Left colon (tissue), 2 donors: ENCODE data around the gene MT1X. TPM values are rescaled to one million over a fixed set of nuclear protein-coding genes. Genes with fewer than 3 reads are reported as not detected.

Source experiments
- ATAC-seq: fragments of 200-7000 bp; cut with Tn5 transposase; one replicate; pipeline ENCODE4 v1.9.1; 2020; ENCODE audit warnings: mild to moderate bottlenecking, moderate library complexity
- DNase-seq, 2 donors: peaks; one replicate each; pipeline ENCODE4 v3.0.0-alpha.2; 2020
- intact Hi-C, 2 donors: fragments of 100-400 bp; cut with DNase I in 1 of 2; cut with micrococcal nuclease in 1 of 2; formaldehyde crosslinking; loops; one replicate each; pipeline versions ENCODE4 v1.11.2 to v1.14.0; 2022; cut with DNase I, micrococcal nuclease
- long read RNA-seq: library from polyadenylated mRNA; unstranded; transcript quantifications from one replicate; pipeline ENCODE4 v2.0.0, GENCODE V29; 2021
- total RNA-seq, 2 donors: library from RNA; stranded (reverse); fragmentation: NEBNext Ultra II Directional; extraction: Animal tissue kit (Norgen Biotek cat#: 25700); gene quantifications; one replicate each; pipeline ENCODE4 v1.2.1, GENCODE V29; 2021
- donor health status: DM: no; HTN: no; CAD: no.
- donor health status: DM: yes; HTN: yes; CAD: no.

MT1X gene
- 10 to 100 TPM; 29.5 to 63.4 TPM for total RNA-seq
- long read RNA-seq, partial matches to known transcripts = 0 of 2 reads
- long read RNA-seq, other reads (novel, unspliced or antisense) = 0 of 2 reads

DNA sequence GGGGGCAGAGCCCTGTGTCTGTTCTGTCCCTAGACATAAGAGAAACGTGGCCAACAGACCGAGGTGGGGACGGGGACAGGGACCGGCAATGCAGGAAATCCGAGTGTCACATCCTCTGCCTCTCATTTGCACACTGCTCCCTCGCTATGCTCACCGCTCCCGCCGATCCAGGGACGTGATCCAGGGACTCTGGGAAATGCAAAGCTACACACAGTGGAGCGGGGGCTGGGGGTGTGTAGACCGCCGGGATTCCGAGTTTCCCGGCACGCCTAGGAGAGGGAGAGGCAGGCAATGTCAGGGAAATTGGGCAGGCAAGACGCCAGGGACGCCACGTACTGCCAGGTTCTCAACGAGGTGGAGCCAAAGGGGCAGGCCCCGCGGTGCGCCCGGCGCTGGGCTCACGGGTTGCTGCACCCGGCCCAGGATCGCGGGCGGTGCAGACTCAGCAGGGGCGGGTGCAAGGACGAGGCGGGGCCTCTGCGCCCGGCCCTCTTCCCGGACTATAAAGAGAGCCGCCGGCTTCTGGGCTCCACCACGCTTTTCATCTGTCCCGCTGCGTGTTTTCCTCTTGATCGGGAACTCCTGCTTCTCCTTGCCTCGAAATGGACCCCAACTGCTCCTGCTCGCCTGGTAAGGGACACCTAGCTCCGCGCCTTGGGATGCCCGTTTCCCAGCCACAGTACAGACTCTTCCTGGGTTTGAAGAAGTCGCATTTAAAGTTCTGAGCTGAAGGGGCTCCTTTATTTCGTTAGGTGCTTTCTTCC, at the start of gene MT1X:
Gene MT1X (plus strand): TSS at position 532 of the 764 bp plus-strand sequence. CDS start 71 bp downstream, at position 603.
- intact Hi-C loops = no loop called here
- DNase-seq = peak; percentile 94
- ATAC-seq = peak; percentile 99

GRCh38 chr16:56632848-56633365, 49.4 kb upstream of the MT1X start:
- ATAC-seq (peak; percentile 65), DNase-seq (no peak)
- intact Hi-C loops = no loop called here

DNA sequence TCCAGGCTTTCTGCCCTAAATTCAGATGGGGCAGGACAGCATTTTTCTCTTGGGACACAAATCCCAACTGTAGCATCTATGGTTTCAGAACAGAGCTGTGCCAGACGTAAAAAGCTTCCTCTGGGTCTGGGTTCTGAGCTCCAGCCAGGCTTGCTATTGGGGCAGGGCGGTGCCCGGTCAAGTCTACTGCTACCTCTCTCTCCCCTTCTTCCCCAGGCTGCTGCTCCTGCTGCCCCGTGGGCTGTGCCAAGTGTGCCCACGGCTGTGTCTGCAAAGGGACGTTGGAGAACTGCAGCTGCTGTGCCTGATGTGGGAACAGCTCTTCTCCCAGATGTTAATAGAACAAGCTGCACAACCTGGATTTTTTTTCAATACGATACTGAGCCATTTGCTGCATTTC, 48.7 kb upstream of the MT1X start:
- intact Hi-C loops = no loop called here
- DNase-seq (no peak), ATAC-seq (no peak)

- DNase-seq (no peak), ATAC-seq (no peak)
- intact Hi-C loops = no loop called here
Measured at GRCh38 chr16:56634715-56635440, 47.4 kb upstream of the MT1X start.

- no peak for ATAC-seq
Measured at GRCh38 chr16:56635441-56635967, 46.8 kb upstream of the MT1X start.

GRCh38 chr16:56636616-56637413, 45.5 kb upstream of the MT1X start:
- DNase-seq (no peak), ATAC-seq (no peak)
- intact Hi-C loops = no loop called here

More at GRCh38 chr16:56635441-56635967, 46.8 kb upstream of the MT1X start:
- no peak for DNase-seq
- intact Hi-C loops = no loop called here

DNA sequence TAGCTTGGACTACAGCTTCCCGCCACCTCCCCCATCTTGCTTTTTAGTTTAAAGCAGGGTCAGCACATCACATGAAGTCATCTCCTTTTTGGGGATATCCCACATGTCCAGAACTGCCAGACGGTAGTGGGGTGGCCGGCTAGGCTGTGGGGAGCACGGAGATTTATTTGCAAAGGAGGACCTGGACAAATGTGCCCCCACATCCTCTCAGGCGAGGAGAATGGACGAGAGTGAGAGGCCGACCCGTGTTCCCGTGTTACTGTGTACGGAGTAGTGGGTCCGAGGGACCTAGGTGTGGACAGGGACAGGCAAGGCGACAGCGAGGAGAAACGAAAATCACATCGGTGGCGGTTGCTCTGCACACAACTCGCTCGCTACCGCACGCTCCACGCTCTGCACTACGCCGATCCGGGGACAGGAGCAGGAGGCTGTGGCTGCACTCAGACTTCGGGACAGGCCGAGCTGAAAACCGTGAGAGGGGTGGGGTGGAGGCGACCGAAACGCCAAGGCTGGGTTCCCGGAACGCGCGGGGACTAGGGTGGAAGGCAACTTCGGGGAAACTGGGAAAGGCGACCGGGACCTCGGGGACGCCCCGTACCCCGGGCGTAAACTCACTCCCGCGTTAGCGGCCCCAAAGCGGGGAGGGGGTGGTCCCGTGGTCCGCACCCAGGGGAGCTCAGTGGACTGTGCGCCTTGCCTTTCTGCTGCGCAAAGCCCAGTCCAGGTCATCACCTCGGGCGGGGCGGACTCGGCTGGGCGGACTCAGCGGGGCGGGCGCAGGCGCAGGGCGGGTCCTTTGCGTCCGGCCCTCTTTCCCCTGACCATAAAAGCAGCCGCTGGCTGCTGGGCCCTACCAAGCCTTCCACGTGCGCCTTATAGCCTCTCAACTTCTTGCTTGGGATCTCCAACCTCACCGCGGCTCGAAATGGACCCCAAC, 44.2 kb upstream of the MT1X start, which contains the start of gene MT1A:
Gene MT1A (plus strand): TSS at position 853 of the 937 bp plus-strand sequence. CDS start 73 bp downstream, at position 926.
- peak; percentile 84 to 87 for DNase-seq
- ATAC-seq = peak; percentile 87
- intact Hi-C loops = no loop called here

DNA sequence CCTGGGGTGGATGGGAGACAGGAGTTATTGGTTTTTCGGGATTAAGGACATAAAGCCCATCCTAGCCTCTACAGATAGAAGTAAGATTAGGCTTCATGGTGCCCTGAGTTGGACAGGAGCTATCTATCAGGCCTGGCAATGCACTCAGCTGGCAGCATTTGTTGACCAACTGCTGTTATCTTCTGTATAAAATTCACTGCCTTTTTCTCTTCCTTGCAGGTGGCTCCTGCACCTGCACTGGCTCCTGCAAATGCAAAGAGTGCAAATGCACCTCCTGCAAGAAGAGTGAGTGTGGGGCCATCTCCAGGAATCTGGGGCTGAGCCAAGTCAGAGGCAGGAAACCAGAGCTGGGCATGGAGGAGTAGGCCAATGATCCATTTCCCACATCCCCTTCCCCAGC, 43.2 kb upstream of the MT1X start:
- ATAC-seq = peak; percentile 47
- intact Hi-C loops = no loop called here
- no peak for DNase-seq

- ATAC-seq (no peak), DNase-seq (no peak)
- intact Hi-C loops = no loop called here
Measured at GRCh38 chr16:56640076-56640475, 42.2 kb upstream of the MT1X start.

GRCh38 chr16:56641166-56641565, 41.1 kb upstream of the MT1X start:
- DNase-seq = no peak
- intact Hi-C loops = no loop called here
- no peak for ATAC-seq

GRCh38 chr16:56643080-56643778, 39.0 kb upstream of the MT1X start:
- DNase-seq = peak; percentile 90 to 91
- intact Hi-C loops = no loop called here
- ATAC-seq = peak; percentile 88

DNA sequence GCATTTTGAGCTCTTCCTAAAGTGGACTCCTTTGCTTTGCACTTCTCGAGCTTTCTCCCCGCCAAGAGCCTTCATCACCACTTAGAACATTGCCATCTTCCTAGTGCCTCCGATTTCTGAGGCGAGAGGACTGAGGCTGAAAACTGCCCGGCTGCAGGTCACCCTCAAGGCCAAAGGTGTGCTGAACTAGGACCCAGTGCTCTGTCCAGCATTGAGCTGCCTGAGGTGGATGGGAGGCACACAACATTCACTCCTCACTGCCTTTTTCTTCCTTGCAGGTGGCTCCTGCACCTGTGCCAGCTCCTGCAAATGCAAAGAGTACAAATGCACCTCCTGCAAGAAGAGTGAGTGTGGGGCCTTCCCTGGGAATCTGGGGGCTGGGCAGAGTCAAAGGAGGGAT, 38.4 kb upstream of the MT1X start:
- ATAC-seq (no peak), DNase-seq (no peak)
- intact Hi-C loops = no loop called here

- no peak for DNase-seq
- intact Hi-C loops = no loop called here
Measured at GRCh38 chr16:56645311-56645710, 37.0 kb upstream of the MT1X start.

DNA sequence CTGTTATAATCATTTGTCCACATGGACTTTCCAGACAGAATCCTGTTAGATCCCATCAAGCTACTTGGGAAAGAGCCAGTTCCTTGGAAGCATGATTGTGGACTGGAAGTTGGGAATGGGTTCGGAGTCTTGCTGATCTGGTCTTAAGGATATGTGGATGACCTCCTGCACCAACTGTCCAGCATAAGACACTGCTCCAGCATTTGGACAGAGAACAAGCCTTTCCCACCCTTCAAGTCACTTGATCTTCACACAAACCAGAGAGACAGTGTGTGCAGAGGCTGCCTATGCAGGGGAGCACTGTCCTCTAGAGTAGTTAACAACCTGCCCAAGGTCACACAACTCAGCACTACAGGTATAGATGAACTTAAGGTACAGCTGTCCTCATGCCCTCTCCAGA, 36.4 kb upstream of the MT1X start:
- DNase-seq = no peak
- intact Hi-C loops = no loop called here

More at GRCh38 chr16:56645311-56645710, 37.0 kb upstream of the MT1X start:
- ATAC-seq = no peak

GRCh38 chr16:56647641-56648431, 34.4 kb upstream of the MT1X start:
- intact Hi-C loops = no loop called here
- peak; percentile 68 for ATAC-seq
- peak in 1 of 2 donors; percentile 74 for DNase-seq

More for the DNA sequence above, 36.4 kb upstream of the MT1X start:
- no peak for ATAC-seq

- intact Hi-C loops = no loop called here
- DNase-seq (no peak), ATAC-seq (no peak)
Measured at GRCh38 chr16:56649271-56649670, 33.0 kb upstream of the MT1X start.
